Omental fat pad (tissue), 4 donors: ENCODE data around the gene SIAH1. TPM values are rescaled to one million over a fixed set of nuclear protein-coding genes. Genes with fewer than 3 reads are reported as not detected.

Experiments
- ATAC-seq: fragments of 150-250 bp; one replicate; pipeline ENCODE4 v1.9.1; 2016; ENCODE audit warnings: mild to moderate bottlenecking, moderate library complexity; ENCODE audit not compliant: low FRiP score
- DNase-seq: peaks from one replicate; pipeline ENCODE4 v3.0.0-alpha.2; 2019; ENCODE audit warnings: low spot score
- total RNA-seq, 4 donors: library from RNA; depleted of rRNA; stranded (reverse); fragments of >200 nt; gene quantifications; one replicate each; pipeline ENCODE4 v1.1.0, GENCODE V29; 2016
- TF ChIP-seq, protein P1 (sequence below), 3 donors: fragments of 450-650 bp; IDR thresholded peaks; one replicate each; pipeline ENCODE4 v1.5.1; 2016 to 2017; ENCODE audit warnings: antibody characterized with exemption in 3 of 3, mild to moderate bottlenecking in 3 of 3, moderate library complexity in 2 of 3

SIAH1 gene
- total RNA-seq, 4 donors from 2014 or later: 30.7 to 42.7 (median 39.6) TPM

GRCh38 chr16:48392407-48392806 is 7.2 kb upstream of the SIAH1 start:
- DNase-seq (no peak), ATAC-seq (no peak)
- TF ChIP-seq, protein P1, sequence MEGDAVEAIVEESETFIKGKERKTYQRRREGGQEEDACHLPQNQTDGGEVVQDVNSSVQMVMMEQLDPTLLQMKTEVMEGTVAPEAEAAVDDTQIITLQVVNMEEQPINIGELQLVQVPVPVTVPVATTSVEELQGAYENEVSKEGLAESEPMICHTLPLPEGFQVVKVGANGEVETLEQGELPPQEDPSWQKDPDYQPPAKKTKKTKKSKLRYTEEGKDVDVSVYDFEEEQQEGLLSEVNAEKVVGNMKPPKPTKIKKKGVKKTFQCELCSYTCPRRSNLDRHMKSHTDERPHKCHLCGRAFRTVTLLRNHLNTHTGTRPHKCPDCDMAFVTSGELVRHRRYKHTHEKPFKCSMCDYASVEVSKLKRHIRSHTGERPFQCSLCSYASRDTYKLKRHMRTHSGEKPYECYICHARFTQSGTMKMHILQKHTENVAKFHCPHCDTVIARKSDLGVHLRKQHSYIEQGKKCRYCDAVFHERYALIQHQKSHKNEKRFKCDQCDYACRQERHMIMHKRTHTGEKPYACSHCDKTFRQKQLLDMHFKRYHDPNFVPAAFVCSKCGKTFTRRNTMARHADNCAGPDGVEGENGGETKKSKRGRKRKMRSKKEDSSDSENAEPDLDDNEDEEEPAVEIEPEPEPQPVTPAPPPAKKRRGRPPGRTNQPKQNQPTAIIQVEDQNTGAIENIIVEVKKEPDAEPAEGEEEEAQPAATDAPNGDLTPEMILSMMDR (IDR thresholded peaks at IDR 0.05): no peak

- no peak for ATAC-seq
- TF ChIP-seq, protein P1 (IDR thresholded peaks at IDR 0.05): no peak
- DNase-seq: no peak
Measured at GRCh38 chr16:48386559-48387312, 1.5 kb upstream of the SIAH1 start.

- ATAC-seq: peak; percentile 85
- TF ChIP-seq, protein P1 (IDR thresholded peaks at IDR 0.05): no peak
- DNase-seq: no peak
Measured at GRCh38 chr16:48384520-48385252, 527 bp downstream of the SIAH1 start.

GRCh38 chr16:48383877-48384519 is 1.2 kb downstream of the SIAH1 start:
- DNase-seq (no peak), ATAC-seq (no peak)
- TF ChIP-seq, protein P1 (IDR thresholded peaks at IDR 0.05): no peak

DNA sequence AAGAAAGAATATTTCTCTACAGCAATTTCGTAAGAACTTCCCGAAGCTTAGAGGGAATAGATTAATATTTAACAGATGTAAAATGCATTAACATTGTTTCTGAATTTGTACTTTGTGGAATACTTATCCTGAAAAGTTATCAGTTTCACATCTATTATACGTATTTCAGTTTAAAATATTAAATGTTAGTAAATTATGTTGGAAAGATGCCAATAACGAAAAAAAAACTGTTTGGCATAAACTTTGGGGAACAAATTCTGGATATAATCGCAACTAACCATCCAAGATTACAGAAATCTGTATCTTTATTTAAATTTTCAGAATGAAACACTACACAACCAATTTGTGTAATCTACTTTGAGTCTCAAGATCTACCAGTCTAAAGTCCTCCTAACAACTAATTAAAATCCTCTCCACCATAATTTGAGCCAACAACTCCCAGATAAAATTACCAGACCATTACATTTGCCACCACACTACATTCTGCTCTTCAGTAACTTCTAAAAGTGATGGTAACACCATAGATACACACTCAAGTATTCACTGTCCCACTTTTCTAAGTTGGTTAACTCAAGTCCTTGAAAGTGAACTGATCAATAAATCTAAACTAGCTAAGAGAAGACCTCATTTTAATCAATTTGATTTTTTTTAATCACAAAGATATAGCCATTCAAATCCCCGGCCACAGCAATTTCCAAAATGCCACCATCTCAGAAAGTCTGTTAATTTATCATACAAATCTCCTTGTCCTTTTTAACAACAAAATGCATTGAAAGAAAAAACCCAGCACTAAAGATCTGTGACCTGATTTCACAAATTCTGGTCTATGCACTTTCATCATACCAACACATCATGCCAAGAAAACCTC is 2.0 kb downstream of the SIAH1 start:
- no peak for ATAC-seq
- TF ChIP-seq, protein P1 (IDR thresholded peaks at IDR 0.05): no peak
- DNase-seq: no peak

DNA sequence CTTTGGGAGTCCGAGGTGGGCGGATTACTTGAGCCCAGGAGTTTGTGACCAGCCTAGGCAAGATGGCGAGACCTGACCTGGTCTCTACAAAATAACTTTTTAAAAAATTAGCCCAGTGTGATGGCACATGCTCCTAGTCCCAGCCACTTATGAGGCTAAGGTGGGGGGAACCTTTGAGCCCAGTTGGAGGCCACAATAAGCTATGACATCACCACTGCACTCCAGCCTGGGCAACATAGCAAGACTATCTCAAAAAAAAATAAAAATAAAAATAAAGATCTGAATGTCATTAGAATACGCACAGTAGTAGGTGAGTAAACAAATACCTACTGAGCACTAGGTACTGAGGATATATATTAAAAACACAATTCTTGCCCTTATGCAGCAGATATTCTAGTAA is 3.1 kb downstream of the SIAH1 start:
- TF ChIP-seq, protein P1 (IDR thresholded peaks at IDR 0.05): no peak
- DNase-seq (no peak), ATAC-seq (no peak)
